Erythroblast (primary cell): ENCODE measurements around the gene DIP2B.
A peak's percentile ranks its signal among the peaks of the same experiment; 100 is the strongest.
"Not testable (repeated sequence)": the region's sequence is repeated elsewhere in the genome, so short reads cannot be mapped to it uniquely, and the experiment has no call there.

ENCODE experiments used
- DNase-seq, 2 experiments: peaks; one replicate each; lab custom pipeline; 2025; lab: John Stamatoyannopoulos, UW
- GATA1 ChIP-seq: IDR thresholded peaks from 2 replicates; pipeline ENCODE4 v1.6.1; 2011; ENCODE audit warnings: low read depth, mild to moderate bottlenecking, control low read depth, low read length, moderate library complexity
- POLR2A ChIP-seq: IDR thresholded peaks from 2 replicates; pipeline ENCODE4 v1.6.1; 2011; ENCODE audit warnings: mild to moderate bottlenecking, low read length

Gene DIP2B

GRCh38 chr12:50551866-50552265 lies 47.1 kb downstream of the DIP2B start:
- DNase-seq, result no peak
- TF ChIP-seq GATA1 (no peak), POLR2A (no peak)

GRCh38 chr12:50554651-50555050 lies 49.9 kb downstream of the DIP2B start:
- TF ChIP-seq GATA1 (no peak), POLR2A (no peak)
- DNase-seq, result peak in 1 of 2 experiments; percentile 29

- peak; percentile 59 to 75 for DNase-seq
- TF ChIP-seq POLR2A (peak; percentile 21), GATA1 (no peak)
Measured at GRCh38 chr12:50555471-50555885, 50.7 kb downstream of the DIP2B start.

- DNase-seq, result no peak
- TF ChIP-seq POLR2A (no peak), GATA1 (no peak)
Measured at GRCh38 chr12:50556273-50556672, 51.5 kb downstream of the DIP2B start.

- not testable (repeated sequence) for DNase-seq
Measured at GRCh38 chr12:50556796-50557195, 52.0 kb downstream of the DIP2B start.

GRCh38 chr12:50557421-50557820 lies 52.6 kb downstream of the DIP2B start:
- no peak for DNase-seq

GRCh38 chr12:50558970-50559369 lies 54.2 kb downstream of the DIP2B start:
- no peak for TF ChIP-seq POLR2A
- TF ChIP-seq GATA1, result no peak
- no peak for DNase-seq

More at GRCh38 chr12:50557421-50557820, 52.6 kb downstream of the DIP2B start:
- no peak for TF ChIP-seq POLR2A
- TF ChIP-seq GATA1, result no peak

- peak; percentile 55 for TF ChIP-seq POLR2A
- no peak for TF ChIP-seq GATA1
- peak; percentile 79 to 90 for DNase-seq
Measured at GRCh38 chr12:50562520-50563433, 58.0 kb downstream of the DIP2B start.

- TF ChIP-seq POLR2A (no peak), GATA1 (no peak)
- no peak for DNase-seq
Measured at GRCh38 chr12:50563434-50563787, 58.6 kb downstream of the DIP2B start.

- peak; percentile 31 to 39 for DNase-seq
- TF ChIP-seq POLR2A (no peak), GATA1 (no peak)
Measured at GRCh38 chr12:50564237-50564947, 59.6 kb downstream of the DIP2B start.

- no peak for TF ChIP-seq GATA1
- TF ChIP-seq POLR2A, result no peak
- DNase-seq, result no peak
Measured at GRCh38 chr12:50564948-50565297, 60.1 kb downstream of the DIP2B start.

- no peak for TF ChIP-seq GATA1
- TF ChIP-seq POLR2A, result no peak
- no peak for DNase-seq
Measured at GRCh38 chr12:50566066-50566465, 61.3 kb downstream of the DIP2B start.

GRCh38 chr12:50567926-50568325 lies 63.1 kb downstream of the DIP2B start:
- no peak for DNase-seq
- TF ChIP-seq POLR2A, result no peak
- no peak for TF ChIP-seq GATA1
